ENCODE results near the gene CHEK2. TPM values are rescaled to one million over a fixed set of nuclear protein-coding genes. Genes with fewer than 3 reads are reported as not detected.

The CHEK2 gene
- total RNA-seq, 1 donor from 2014 or later: 35.0 TPM

DNA sequence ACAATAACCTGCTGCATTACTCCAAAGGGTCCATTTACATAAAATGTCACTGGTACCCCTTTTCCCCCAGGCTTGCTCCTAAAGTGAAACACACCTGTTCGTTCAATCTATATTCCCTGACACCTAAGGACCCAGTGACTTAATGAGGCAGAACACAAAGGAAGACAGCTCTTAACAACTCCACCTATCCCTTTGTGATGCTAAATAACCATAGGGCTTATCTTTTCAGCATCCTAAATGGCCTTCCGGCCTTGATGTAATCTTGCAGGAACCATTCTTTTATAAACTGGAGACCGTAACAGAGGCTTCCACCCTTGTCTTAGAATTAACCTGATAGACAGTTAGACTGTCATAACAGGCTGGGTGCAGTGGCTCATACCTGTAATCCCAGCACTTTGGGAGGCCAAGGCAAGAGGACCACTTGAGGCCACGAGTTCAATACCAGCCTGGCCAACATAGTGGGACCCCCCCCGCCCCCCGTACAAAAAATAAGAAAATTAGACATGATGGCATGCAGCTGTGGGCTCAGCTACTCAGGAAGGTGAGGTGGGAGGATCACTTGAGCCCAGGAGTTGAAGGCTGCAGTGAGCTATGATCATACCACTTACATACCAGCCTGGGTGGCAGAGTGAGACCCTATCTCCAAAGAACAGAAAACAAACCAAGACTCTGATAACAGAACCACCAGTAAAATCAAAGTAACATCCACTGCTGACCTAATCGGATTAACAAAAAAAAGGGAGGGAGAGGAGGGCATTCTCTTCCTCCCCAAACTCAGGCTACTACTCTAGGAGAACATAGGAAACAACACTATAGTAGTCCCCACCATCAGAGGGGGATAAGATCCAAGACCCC is 5.1 kb downstream of the CHEK2 start:
- no peaks in the 10 kb centered on the region for H3K27me3 Mint-ChIP-seq (ENCODE audit: insufficient read depth)
- no peaks in the 10 kb centered on the region for H3K9me3 Mint-ChIP-seq
- intact Hi-C loops (cut with micrococcal nuclease): no loop called here
- DNase-seq (ENCODE audit: low spot score): no peak
- no peak overlapping the region for H3K27ac Mint-ChIP-seq
- peaks cover 33% of the 10 kb centered on the region for H3K4me1 Mint-ChIP-seq (ENCODE audit: low read depth)
- peaks cover 16% of the 10 kb centered on the region for H3K36me3 Mint-ChIP-seq (ENCODE audit: low read depth)
- H3K4me3 Mint-ChIP-seq: no peak overlapping the region

DNA sequence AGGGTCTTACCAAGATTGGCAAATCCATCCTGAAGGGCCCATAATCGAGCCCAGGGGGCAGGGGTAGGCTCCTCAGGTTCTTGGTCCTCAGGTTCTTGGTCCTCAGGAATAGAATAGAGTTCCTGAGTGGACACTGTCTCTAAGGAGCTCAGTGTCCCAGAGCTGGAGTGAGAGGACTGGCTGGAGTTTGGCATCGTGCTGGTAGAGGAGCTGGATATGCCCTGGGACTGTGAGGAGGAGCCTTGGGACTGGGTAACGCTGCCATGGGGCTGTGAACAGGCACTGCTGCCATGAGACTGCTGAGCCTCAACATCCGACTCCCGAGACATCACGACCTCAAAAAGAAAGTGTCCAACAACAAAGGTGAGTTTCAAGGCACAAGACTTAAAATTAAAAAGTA is 7.2 kb downstream of the CHEK2 start:
- no peak for DNase-seq (ENCODE audit: low spot score)
- Mint-ChIP-seq H3K9me3 (no peaks in the 10 kb centered on the region), H3K4me3 (no peak overlapping the region), H3K4me1 (ENCODE audit: low read depth) (peaks cover 21% of the 10 kb centered on the region), H3K36me3 (ENCODE audit: low read depth) (peaks cover 19% of the 10 kb centered on the region), H3K27ac (no peak overlapping the region), H3K27me3 (ENCODE audit: insufficient read depth) (no peaks in the 10 kb centered on the region)
- intact Hi-C loops (cut with micrococcal nuclease): no loop called here

DNA sequence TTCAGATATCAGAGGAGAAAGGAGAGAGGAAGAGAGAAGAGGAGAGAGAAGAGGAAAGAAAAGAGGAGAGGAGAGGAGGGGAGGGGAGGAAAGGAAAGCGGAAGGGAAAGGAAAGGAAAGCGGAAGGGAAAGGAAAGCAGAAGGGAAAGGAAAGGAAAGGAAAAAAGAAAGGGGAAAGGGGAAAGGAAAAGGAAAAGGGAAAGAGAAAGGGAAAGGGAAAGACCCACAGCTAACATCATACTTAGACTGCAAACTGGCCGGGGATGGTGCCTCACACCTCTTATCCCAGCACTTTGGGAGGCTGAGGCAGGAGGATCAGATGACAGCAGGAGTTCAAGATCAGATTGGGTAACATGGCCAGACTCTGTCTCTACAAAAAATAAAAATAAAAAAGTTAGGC is 11.4 kb downstream of the CHEK2 start:
- H3K4me1 Mint-ChIP-seq (ENCODE audit: low read depth): no peaks in the 10 kb centered on the region
- H3K27ac Mint-ChIP-seq: no peak overlapping the region
- no peaks in the 10 kb centered on the region for H3K9me3 Mint-ChIP-seq
- H3K4me3 Mint-ChIP-seq: no peak overlapping the region
- intact Hi-C loops (cut with micrococcal nuclease): no loop called here
- H3K27me3 Mint-ChIP-seq (ENCODE audit: insufficient read depth): no peaks in the 10 kb centered on the region
- peaks cover 28% of the 10 kb centered on the region for H3K36me3 Mint-ChIP-seq (ENCODE audit: low read depth)
- DNase-seq (ENCODE audit: low spot score): no peak

DNA sequence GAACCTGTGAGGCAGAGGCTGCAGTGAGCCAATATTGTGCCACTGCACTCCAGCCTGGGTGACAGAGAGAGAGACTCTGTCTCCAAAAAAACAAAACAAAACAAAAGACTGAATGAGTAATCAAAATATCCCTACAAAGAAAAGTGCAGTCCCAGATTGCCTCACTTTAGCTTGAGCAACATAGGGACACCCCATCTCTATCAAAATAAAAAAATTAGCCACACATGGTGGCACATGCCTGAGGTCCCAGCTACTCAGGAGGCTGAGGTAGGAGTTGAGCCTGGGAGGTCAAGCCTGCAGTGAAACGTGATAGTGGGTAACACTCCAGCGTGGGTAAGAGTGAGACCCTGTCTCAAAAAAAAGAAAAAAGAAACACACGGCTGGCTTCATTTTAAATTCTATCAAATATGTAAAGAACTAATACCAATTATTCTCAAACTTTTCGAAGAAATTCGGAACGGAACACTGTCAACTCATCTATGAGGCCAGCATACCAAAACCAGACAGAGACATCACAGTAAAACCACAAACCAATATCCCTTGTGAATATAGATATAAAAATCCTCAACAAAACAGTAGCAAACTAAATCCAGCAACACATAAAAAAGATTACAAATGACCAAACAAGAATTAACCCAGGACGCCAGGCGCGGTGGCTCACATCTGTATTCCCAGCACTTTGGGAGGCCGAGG is 12.9 kb downstream of the CHEK2 start:
- H3K27ac Mint-ChIP-seq: no peak overlapping the region
- intact Hi-C loops (cut with micrococcal nuclease): no loop called here
- H3K4me3 Mint-ChIP-seq: no peak overlapping the region
- no peaks in the 10 kb centered on the region for H3K4me1 Mint-ChIP-seq (ENCODE audit: low read depth)
- H3K9me3 Mint-ChIP-seq: no peaks in the 10 kb centered on the region
- H3K27me3 Mint-ChIP-seq (ENCODE audit: insufficient read depth): no peaks in the 10 kb centered on the region
- H3K36me3 Mint-ChIP-seq (ENCODE audit: low read depth): peaks cover 27% of the 10 kb centered on the region
- no peak for DNase-seq (ENCODE audit: low spot score)

DNA sequence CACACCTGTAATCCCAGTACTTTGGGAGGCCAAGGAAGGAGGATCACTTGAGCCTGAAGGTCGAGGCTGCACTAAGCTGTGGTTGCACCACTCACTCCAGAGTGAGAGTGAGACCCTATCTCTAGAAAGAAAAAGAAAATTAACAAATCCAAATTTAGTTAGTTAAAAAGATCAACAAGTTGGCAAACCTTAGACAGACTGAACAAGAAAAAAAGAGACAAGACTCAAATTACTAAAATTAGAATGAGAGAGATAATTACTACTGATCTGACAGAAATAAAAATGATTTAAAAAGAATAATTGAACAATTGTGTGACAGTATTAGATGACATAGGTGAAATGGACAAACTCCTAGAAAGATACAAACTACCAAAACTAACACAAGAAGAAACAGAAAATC is 13.6 kb downstream of the CHEK2 start:
- intact Hi-C loops (cut with micrococcal nuclease): no loop called here
- H3K27me3 Mint-ChIP-seq (ENCODE audit: insufficient read depth): no peaks in the 10 kb centered on the region
- no peaks in the 10 kb centered on the region for H3K9me3 Mint-ChIP-seq
- no peak overlapping the region for H3K4me3 Mint-ChIP-seq
- peaks cover 26% of the 10 kb centered on the region for H3K36me3 Mint-ChIP-seq (ENCODE audit: low read depth)
- H3K4me1 Mint-ChIP-seq (ENCODE audit: low read depth): no peaks in the 10 kb centered on the region
- no peak overlapping the region for H3K27ac Mint-ChIP-seq
- no peak for DNase-seq (ENCODE audit: low spot score)

DNA sequence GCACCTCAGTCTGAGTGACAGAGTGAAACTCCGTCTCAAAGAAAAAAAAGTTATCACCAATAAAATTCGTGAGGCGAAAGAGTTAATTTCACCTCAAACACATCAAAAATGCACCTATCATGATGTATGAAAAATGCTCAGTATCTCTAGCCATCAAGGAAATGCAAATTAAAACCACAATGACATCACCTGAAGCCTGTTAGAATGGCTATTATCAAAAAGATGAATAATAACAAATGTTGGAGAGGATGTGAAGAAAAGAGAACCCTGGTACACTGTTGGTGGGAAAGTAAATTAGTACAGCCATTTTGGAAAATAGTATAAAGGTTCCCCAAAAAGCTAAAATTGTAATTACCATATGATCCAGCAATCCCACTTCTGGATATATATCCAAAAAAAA is 23.6 kb downstream of the CHEK2 start:
- Mint-ChIP-seq H3K27ac (no peak overlapping the region), H3K27me3 (ENCODE audit: insufficient read depth) (no peaks in the 10 kb centered on the region), H3K4me3 (no peak overlapping the region), H3K36me3 (ENCODE audit: low read depth) (peaks cover 26% of the 10 kb centered on the region), H3K9me3 (peaks cover 5% of the 10 kb centered on the region), H3K4me1 (ENCODE audit: low read depth) (peaks cover 21% of the 10 kb centered on the region)
- DNase-seq (ENCODE audit: low spot score): no peak
- intact Hi-C loops (cut with micrococcal nuclease): loop anchor here (2.0 kb wide), 1 partner anchor 15 kb away; no protein-coding TSS in a partner anchor

DNA sequence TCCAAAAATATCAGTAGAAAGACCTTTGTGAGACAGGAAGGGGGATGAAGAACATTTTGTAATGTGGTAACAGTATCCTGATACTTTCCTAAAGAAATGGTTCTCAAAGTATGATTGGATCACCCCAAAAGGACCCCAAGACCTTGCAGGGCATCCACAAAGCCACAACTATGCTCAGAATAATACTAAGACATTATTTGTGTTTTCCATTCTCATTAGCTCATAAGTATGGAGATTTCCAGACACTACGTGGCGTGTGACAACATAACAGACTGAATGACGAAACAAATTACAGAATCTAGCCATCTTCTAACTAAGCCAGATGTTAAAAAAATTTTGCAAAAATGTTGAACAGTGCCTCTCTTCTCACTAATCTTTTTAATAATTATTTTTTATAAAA is 24.9 kb downstream of the CHEK2 start:
- DNase-seq (ENCODE audit: low spot score): no peak
- Mint-ChIP-seq H3K4me1 (ENCODE audit: low read depth) (peaks cover 30% of the 10 kb centered on the region), H3K27ac (no peak overlapping the region), H3K36me3 (ENCODE audit: low read depth) (peaks cover 34% of the 10 kb centered on the region), H3K4me3 (no peak overlapping the region), H3K27me3 (ENCODE audit: insufficient read depth) (no peaks in the 10 kb centered on the region), H3K9me3 (peaks cover 5% of the 10 kb centered on the region)
- intact Hi-C loops (cut with micrococcal nuclease): no loop called here

DNA sequence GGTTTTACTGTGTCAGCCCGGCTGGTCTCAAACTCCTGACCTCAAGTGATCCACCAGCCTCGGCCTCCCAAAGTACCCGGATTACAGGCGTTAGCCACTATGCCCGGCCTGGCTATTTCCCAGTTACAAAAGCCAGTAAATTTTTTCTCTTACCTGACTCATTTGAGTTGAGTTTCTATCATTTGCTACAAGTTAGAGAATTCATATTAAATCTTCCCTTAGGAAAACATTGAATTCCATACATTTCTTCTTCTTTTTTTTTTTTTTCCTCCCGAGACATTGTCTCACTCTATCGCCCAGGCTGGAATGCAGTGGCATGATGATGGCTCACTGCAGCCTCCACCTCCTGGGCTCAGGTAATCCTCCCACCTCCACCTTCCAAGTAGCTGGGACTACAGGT is 26.0 kb downstream of the CHEK2 start:
- intact Hi-C loops (cut with micrococcal nuclease): loop anchor here (2.0 kb wide), 1 partner anchor 41 kb away; no protein-coding TSS in a partner anchor
- Mint-ChIP-seq H3K9me3 (peaks cover 5% of the 10 kb centered on the region), H3K4me3 (no peak overlapping the region), H3K27me3 (ENCODE audit: insufficient read depth) (no peaks in the 10 kb centered on the region), H3K4me1 (ENCODE audit: low read depth) (peaks cover 41% of the 10 kb centered on the region), H3K27ac (no peak overlapping the region), H3K36me3 (ENCODE audit: low read depth) (peaks cover 42% of the 10 kb centered on the region)
- DNase-seq (ENCODE audit: low spot score): no peak

DNA sequence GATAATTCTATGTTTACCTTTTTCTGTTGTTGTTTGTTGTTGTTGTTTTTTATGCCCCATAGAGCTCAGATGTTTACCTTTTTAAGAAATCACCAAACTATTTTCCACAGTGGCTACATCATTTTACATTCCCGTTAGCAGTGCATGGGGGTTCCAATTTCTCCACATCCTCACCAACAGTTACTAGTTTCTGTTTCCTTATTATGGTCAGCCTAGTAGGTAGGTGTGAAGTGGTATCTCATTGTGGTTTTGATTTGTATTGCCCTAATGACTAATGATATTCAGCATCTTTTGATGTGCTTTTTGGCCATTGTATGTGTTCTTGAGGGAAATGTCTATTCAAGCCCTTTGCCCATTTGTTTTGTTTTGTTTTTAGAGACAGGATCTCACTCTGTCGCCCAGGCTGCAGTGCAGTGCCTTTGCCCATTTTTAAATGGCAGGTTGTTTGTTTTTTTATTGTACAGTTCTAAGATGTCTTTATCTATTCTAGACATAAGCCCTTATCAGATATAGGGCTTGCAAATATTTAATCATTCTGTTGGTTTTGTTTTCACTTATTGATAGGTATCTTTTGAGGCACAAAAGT is 27.5 kb downstream of the CHEK2 start:
- Mint-ChIP-seq H3K27ac (no peak overlapping the region), H3K36me3 (ENCODE audit: low read depth) (peaks cover 40% of the 10 kb centered on the region), H3K4me1 (ENCODE audit: low read depth) (peaks cover 42% of the 10 kb centered on the region), H3K9me3 (peaks cover 5% of the 10 kb centered on the region), H3K4me3 (no peak overlapping the region), H3K27me3 (ENCODE audit: insufficient read depth) (no peaks in the 10 kb centered on the region)
- no peak for DNase-seq (ENCODE audit: low spot score)
- intact Hi-C loops (cut with micrococcal nuclease): loop anchor here (2.0 kb wide), 1 partner anchor 39 kb away; no protein-coding TSS in a partner anchor

DNA sequence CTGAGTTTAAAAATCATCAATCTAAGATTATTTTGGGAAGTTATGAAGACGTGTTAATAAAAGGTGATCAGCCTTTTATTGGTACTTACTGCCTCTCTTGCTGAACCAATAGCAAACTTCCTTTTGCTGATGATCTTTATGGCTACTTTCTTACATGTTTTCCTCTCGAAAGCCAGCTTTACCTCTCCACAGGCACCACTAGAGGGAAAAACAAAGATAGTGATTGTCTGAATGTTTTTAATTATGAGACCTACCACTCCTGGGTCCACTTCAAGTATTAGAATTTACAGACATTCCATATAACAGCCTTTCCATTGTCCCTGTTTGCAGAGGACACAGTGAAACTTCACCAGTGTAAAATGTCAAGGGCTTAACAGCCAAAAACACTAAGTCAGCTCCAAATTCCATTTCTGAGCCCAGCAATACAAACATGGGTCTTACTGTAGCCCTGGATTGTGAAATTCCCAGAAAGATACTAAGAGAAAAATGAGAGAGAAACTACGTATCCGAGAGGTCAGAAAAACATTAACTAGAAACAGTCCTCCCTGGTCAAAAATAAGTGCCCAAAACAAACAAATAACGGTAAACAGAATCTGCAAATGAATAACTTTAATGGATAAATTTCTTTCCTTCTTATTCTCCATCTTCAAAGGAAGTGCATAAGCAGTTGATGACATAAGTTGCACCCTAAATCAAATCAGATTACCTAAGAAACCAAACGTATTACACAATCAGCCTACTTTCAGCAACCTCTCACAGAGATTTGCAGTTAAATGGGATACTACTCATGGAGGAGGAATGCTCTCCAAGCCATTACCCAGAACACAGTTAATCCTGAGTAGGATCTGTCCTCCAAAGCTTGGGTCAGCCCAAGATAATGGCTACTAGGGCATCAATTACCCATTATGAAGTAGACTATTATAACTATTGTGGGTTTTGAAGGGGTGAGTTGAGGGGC is 29.5 kb downstream of the CHEK2 start:
- intact Hi-C loops (cut with micrococcal nuclease): no loop called here
- no peak overlapping the region for H3K27ac Mint-ChIP-seq
- H3K27me3 Mint-ChIP-seq (ENCODE audit: insufficient read depth): no peaks in the 10 kb centered on the region
- H3K9me3 Mint-ChIP-seq: no peaks in the 10 kb centered on the region
- H3K4me1 Mint-ChIP-seq (ENCODE audit: low read depth): peaks cover 37% of the 10 kb centered on the region
- H3K36me3 Mint-ChIP-seq (ENCODE audit: low read depth): peaks cover 43% of the 10 kb centered on the region
- no peak overlapping the region for H3K4me3 Mint-ChIP-seq
- no peak for DNase-seq (ENCODE audit: low spot score)

DNA sequence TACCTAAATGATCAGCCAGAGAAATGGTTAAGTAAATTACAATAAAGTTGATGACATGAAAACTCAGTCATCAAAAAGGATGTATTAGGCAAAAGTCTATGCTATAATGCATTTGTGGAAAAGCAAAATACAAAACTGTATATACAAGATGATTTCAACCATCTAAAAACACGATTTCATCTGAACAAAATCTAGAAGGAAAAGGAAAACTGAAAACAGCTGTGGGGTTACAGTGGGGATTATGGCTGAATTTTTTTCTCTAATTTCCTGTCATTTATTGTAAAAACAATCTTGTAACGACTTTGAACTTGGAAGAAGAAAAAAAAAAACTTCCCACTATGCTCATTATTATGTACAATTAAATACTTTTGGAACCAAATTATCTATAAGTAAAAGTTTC is 30.3 kb downstream of the CHEK2 start:
- Mint-ChIP-seq H3K4me1 (ENCODE audit: low read depth) (peaks cover 37% of the 10 kb centered on the region), H3K4me3 (no peak overlapping the region), H3K9me3 (no peaks in the 10 kb centered on the region), H3K36me3 (ENCODE audit: low read depth) (peaks cover 44% of the 10 kb centered on the region), H3K27ac (no peak overlapping the region), H3K27me3 (ENCODE audit: insufficient read depth) (no peaks in the 10 kb centered on the region)
- DNase-seq (ENCODE audit: low spot score): no peak
- intact Hi-C loops (cut with micrococcal nuclease): no loop called here

DNA sequence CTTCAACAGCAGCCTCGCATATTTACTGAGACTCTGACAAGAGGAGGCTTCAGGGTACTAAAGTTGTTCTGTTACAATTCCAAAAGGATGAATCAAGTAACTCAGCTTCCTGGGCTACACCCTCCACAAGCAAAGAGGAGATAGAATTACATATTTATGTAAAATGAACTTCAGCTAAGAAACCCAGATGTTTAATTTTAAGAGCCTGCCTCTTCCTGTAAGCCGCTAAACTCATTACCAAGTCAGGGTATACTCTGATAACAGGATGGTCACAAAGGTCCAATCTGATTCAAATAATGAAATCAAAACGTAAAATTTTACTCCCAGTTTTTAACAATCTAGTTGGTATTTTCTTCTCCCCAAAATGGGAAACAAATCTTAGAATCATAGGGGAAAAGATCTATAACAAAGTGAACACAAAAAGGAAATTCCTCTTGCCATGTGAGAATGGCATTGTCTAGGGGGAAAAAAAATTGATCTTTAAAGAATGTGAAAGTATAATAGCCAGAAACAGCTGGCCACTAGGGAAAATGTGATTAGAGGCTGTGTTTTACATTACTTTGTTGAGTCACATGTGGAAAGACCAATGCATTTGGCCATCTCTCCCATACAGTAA is 30.9 kb downstream of the CHEK2 start:
- Mint-ChIP-seq H3K27me3 (ENCODE audit: insufficient read depth) (no peaks in the 10 kb centered on the region), H3K27ac (no peak overlapping the region), H3K9me3 (no peaks in the 10 kb centered on the region), H3K36me3 (ENCODE audit: low read depth) (peaks cover 44% of the 10 kb centered on the region), H3K4me3 (no peak overlapping the region), H3K4me1 (ENCODE audit: low read depth) (peaks cover 37% of the 10 kb centered on the region)
- intact Hi-C loops (cut with micrococcal nuclease): no loop called here
- DNase-seq (ENCODE audit: low spot score): no peak

Data from activated T-helper 1 cell treated with anti-CD3 and anti-CD28 coated beads, Interleukin-12 subunit alpha, Interleukin-12 subunit beta, Interleukin-2, Interleukin-4 antibody, amounts not matched to agents 30 ng/mL and 10 ng/mL and 1 ng/mL, durations not matched to agents 14 hours and 24 hours and 36 hours (primary cell).